ENCODE results near the gene IGFALS.

Gene IGFALS

GRCh38 chr16:1776991-1777374 lies 16.5 kb downstream of the IGFALS start:
- no peak for DNase-seq (ENCODE audit: low read depth in 2 of 2)

GRCh38 chr16:1776672-1776955 lies 16.9 kb downstream of the IGFALS start:
- DNase-seq (ENCODE audit: low read depth in 2 of 2), result no peak

GRCh38 chr16:1775846-1776671 lies 17.4 kb downstream of the IGFALS start:
- no peak for DNase-seq (ENCODE audit: low read depth in 2 of 2)

GRCh38 chr16:1775006-1775845 lies 18.3 kb downstream of the IGFALS start:
- no peak for DNase-seq (ENCODE audit: low read depth in 2 of 2)

GRCh38 chr16:1774448-1774780 lies 19.1 kb downstream of the IGFALS start:
- no peak for DNase-seq (ENCODE audit: low read depth in 2 of 2)

GRCh38 chr16:1773703-1774447 lies 19.6 kb downstream of the IGFALS start:
- no peak for DNase-seq (ENCODE audit: low read depth in 2 of 2)

GRCh38 chr16:1772908-1773702 lies 20.4 kb downstream of the IGFALS start, which contains the start of gene MRPS34:
TSS of gene MRPS34 (minus strand) at chr16:1773134. CDS start at chr16:1773119, 15 bp downstream.
- peak; percentile 56 to 72 for DNase-seq (ENCODE audit: low read depth in 2 of 2)

GRCh38 chr16:1772362-1772907 lies 21.1 kb downstream of the IGFALS start, which contains the start of gene EME2:
TSS of gene EME2 (plus strand) at chr16:1772810. CDS start at chr16:1773228, 418 bp downstream.
- DNase-seq (ENCODE audit: low read depth in 2 of 2), result peak in 1 of 2 donors; percentile 37

GRCh38 chr16:1771864-1772361 lies 21.6 kb downstream of the IGFALS start:
- no peak for DNase-seq (ENCODE audit: low read depth in 2 of 2)

GRCh38 chr16:1771188-1771863 lies 22.2 kb downstream of the IGFALS start, which contains the start of gene NME3:
TSS of gene NME3 (minus strand) at chr16:1771543. CDS start at chr16:1771534, 9 bp downstream.
- peak; percentile 41 to 67 for DNase-seq (ENCODE audit: low read depth in 2 of 2)

GRCh38 chr16:1770328-1771187 lies 22.9 kb downstream of the IGFALS start:
- DNase-seq (ENCODE audit: low read depth in 2 of 2), result peak in 1 of 2 donors; percentile 52

GRCh38 chr16:1769402-1770300 lies 23.9 kb downstream of the IGFALS start:
- no peak for DNase-seq (ENCODE audit: low read depth in 2 of 2)

- no peak for DNase-seq (ENCODE audit: low read depth in 2 of 2)
Measured at GRCh38 chr16:1768767-1769401, 24.6 kb downstream of the IGFALS start.

GRCh38 chr16:1768061-1768766 lies 25.3 kb downstream of the IGFALS start:
- no peak for DNase-seq (ENCODE audit: low read depth in 2 of 2)

GRCh38 chr16:1767116-1767994 lies 26.1 kb downstream of the IGFALS start:
- no peak for DNase-seq (ENCODE audit: low read depth in 2 of 2)

- no peak for DNase-seq (ENCODE audit: low read depth in 2 of 2)
Measured at GRCh38 chr16:1766701-1767100, 26.8 kb downstream of the IGFALS start.

All from stimulated activated CD8-positive, alpha-beta memory T cell treated with anti-CD3 and anti-CD28 coated beads, Interleukin-7, amount 100 ng/mL, for 4 hours (primary cell).